Gastrocnemius medialis (tissue), 4 donors: ENCODE results near the gene CMTM2.

Experiments
- CTCF ChIP-seq, 5 experiments: fragments of 450-650 bp in 3 of 5; fragments of 200-600 bp in 2 of 5; sonication (generic) in 2 of 5; IDR thresholded peaks in 4 of 5; conservative IDR thresholded peaks in 1 of 5; 1 replicate in 4 of 5; 2 replicates in 1 of 5; pipeline ENCODE4 v1.5.1; 2016 to 2019; ENCODE audit warnings: antibody characterized with exemption in 5 of 5, mild to moderate bottlenecking in 3 of 5, moderate library complexity in 3 of 5
- POLR2A ChIP-seq, 2 donors: fragments of 450-650 bp; IDR thresholded peaks; one replicate each; pipeline ENCODE4 v1.6.1; 2017; ENCODE audit warnings: antibody characterized with exemption in 2 of 2, mild to moderate bottlenecking in 2 of 2, moderate library complexity in 2 of 2

GRCh38 chr16:66605979-66606751 lies 26.9 kb downstream of the CMTM2 start:
- TF ChIP-seq CTCF (IDR thresholded peaks at IDR 0.05 in 4 of 5, conservative IDR thresholded peaks at IDR 0.05 in 1 of 5): no peak
- no peak for TF ChIP-seq POLR2A (IDR thresholded peaks at IDR 0.05)
